ENCODE results near the gene USP10.
"Not testable (repeated sequence)": the region's sequence is repeated elsewhere in the genome, so short reads cannot be mapped to it uniquely, and the experiment has no call there.

USP10 gene

GRCh38 chr16:84729716-84730320, 30.0 kb downstream of the USP10 start:
- no peak for DNase-seq

GRCh38 chr16:84730406-84731106, 30.8 kb downstream of the USP10 start:
- peak; percentile 61 for DNase-seq

DNA sequence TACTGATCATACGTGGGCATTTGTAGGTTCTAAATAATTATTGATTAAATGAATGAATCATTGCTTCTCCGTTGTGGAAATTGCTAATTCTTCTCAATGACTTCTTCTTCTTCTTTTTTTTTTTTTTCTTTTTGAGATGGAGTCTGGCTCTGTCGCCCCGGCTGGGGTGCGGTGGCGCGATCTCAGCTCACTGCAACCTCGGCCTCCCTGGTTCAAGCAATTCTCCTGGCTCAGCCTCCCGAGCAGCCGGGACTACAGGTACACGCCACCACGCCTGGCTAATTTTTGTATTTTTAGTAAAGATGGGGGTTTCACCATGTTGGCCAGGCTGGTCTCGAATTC, 32.5 kb downstream of the USP10 start:
- DNase-seq: not testable (repeated sequence)

GRCh38 chr16:84732674-84733352, 33.0 kb downstream of the USP10 start:
- peak; percentile 61 for DNase-seq

GRCh38 chr16:84735849-84736586, 36.2 kb downstream of the USP10 start:
- no peak for DNase-seq

DNA sequence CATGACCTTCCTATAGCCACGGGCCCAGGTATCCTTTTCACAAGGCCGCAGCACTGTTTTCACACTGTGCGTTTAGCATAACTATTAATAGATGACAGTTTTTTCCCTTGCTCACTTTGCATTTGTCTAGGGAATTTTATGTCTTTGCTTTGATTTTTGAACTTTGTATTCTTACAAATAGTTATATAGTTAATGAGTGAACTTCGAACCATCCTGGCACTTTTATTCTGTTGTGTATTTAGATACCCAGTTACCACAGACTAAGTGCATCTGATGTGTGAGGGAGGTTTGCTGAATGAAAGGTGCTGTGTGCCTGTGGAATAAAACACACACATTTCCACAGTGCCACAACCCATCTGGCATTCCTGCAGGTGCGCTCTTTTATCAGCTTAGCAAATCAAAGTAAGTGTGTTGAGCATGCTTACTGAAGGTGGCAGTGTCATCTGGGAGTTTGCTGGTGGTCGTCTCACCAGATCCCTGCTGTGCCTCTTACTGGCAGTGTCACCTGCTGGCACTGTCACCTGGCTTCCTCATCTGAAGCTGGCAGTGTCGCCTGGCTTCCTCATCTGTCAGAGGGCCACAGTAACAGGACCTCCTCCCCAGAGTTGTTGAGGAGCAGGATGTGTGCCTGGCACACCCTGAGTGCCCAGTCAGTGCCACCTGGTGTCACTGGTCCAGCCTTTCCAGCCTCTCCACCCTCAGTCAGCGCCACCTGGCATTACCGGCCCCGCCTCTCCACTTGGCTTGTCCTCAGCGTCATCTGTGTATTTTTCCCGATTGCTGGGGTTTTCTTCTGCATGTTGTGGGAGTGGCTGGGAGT, 37.6 kb downstream of the USP10 start:
- no peak for DNase-seq

DNA sequence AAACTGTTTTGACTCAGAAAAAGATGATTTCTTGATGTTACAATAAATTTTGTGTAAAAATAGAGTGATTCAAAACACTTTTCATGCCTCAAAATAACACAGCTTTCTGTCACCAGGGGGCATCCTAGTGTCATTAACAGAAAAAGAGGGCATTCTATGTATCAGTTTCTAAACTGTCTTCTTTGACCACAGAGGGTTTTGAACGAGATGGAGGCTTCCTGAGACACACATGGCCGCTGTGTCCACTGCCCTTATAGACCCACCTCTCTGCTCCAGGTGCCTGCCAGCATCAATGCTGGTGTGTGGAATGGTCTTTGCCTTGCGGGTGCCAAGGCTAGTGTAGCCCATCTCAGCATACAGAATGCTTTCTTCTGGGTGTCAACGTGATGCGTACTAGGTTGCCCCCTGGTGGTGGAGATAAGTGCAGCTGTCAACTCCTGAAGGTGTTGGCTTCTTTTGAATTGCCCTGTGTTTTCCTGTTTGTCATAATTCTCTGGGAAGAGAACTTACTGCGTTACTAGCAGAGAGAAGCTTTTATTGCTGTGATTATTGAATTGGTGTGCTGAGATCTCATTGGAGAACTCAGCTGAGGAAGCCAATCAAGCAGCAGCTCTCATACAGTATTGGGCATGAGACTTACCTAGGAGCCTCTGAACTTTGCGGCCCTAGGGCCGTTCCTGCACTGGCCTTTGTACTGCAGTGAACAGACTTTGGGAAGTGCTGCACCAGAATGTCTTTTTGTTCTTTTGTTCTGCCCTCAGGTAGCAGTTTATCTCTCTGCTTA, 38.6 kb downstream of the USP10 start:
- peak; percentile 55 for DNase-seq

DNA sequence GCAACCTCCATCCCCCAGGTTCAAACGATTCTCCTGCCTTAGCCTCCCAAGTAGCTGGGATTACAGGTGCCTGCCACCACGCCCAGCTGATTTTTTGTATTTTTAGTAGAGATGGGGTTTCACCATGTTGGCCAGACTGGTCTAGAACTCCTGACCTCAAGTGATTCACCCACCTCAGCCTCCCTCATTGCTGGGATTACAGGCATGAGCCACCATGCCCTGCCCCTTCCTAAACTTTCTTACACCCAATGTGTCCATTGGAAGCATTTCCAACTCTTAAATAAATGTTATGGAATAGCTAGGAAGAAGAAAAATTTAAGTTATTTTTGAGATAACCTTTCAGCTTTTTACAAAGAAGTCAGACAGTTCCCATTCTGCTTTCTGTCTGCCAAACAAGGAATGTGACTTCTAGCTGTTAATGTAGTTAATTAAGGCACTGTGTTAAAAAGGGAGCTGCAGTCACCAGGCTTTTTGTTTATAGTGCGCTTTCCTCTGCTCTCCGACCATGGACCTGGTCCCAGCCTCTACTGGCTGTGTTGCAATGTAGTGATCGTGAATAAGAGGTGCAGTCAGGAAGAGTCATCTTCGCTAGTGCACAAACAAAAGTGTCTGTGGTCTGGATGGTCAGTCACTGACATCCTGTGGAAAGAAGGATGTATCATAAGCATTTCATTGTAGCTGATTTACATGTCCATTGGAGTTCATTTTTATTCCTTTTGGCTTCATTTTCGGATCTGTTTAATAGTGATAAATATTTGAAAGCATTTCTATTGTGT, 39.7 kb downstream of the USP10 start:
- no peak for DNase-seq

DNA sequence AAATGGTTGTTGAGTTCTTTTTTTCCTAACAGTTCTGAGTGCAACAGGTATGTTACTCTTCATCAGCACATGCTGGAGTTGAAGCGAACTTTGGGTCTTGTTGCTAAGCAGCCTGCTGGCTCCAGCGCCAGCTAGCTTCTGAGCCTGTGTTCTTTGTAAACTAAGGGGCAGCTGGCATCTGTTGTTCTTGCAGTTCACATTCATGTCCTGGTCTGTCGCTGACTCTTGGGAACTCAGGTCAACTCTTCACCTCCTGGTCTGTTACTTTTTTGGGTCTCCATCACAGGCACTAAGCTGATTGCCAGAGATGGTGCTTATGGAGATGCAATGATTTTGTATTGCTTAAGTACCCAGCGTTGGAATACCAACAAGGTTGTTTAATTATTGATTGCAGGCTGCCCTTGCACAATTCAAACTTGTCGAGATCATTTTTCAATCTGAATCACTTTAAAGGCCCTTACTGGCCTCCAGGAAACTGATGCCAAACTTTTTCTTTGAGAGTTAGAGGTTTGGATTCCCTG, 40.9 kb downstream of the USP10 start:
- no peak for DNase-seq

GRCh38 chr16:84741340-84741830, 41.6 kb downstream of the USP10 start:
- DNase-seq: no peak

- DNase-seq: no peak
Measured at GRCh38 chr16:84742641-84743092, 42.9 kb downstream of the USP10 start.

GRCh38 chr16:84746231-84746630, 46.4 kb downstream of the USP10 start:
- DNase-seq: no peak

DNA sequence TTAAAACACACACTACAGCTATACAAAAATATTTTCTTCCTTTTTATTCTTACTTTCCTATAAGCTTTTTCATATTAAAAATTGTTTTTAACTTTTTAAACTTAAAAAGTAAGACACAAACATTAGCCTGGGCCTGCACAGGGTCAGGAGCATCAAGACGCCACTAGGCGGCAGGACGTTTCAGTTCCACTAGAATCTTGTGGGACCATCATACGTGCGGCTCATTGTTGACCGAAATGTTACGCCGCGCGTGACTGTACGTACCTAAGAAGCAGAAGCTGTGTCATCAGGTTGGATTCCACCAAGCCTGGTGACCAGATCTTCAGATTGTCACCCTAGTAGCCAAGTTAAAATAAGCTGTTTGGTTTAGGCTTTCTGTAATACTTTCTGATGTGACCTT, 47.1 kb downstream of the USP10 start:
- DNase-seq: no peak

DNA sequence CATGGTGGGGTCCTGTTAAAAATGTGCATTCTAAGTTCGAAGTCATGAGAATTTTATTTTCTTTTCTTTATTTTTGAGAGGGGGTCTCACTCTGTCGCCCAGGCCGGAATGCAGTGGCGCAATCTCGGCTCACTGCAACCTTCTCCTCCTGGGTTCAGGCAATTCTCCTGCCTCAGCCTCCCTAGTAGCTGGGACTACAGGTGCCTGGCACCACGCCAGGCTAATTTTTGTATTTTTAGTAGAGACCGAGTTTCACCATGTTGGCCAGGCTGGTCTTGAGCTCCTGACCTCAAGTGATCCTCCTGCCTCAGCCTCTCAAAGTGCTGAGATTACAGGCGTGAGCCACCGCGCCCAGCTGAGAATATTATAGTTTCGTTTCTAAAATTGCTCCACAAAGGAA, 48.4 kb downstream of the USP10 start:
- DNase-seq: not testable (repeated sequence)

- DNase-seq: no peak
Measured at GRCh38 chr16:84749072-84749471, 49.3 kb downstream of the USP10 start.

- no peak for DNase-seq
Measured at GRCh38 chr16:84749815-84750214, 50.0 kb downstream of the USP10 start.

DNA sequence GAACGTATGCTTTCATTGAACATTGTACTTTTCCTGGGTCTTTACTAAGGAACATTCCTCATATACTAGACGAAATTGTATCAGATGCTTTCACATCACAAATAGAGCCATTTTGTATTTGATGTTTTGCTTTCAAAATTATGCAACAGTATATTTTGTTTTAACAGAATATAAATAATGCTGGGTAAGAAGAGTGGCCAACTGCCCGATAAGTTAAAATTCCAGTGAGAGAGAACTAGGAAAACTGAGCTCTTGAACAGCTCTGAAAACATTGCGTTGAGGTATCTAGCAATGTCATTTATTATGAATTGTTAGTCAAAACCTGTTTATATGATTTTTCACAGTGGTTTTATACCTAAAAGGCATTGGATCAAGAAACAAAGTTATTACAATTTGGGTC, 50.8 kb downstream of the USP10 start:
- DNase-seq: no peak

GRCh38 chr16:84751241-84751640, 51.4 kb downstream of the USP10 start:
- DNase-seq: no peak

GRCh38 chr16:84751947-84752346, 52.1 kb downstream of the USP10 start:
- no peak for DNase-seq

GRCh38 chr16:84752600-84752999, 52.8 kb downstream of the USP10 start:
- DNase-seq: no peak

Measured in GF-D8 (cell line).